Keratinocyte (primary cell): ENCODE results near the gene RBM38. TPM values are rescaled to one million over a fixed set of nuclear protein-coding genes. Genes with fewer than 3 reads are reported as not detected.

Source experiments
- DNase-seq: peaks from one replicate; pipeline ENCODE4 v3.0.0-alpha.2; 2011; ENCODE audit warnings: low read depth, missing footprints, low spot score
- FAIRE-seq: peaks from 2 replicates; lab custom pipeline; 2011; peaks lifted over from hg19 to GRCh38; lab: Jason Lieb, UNC
- H2AFZ ChIP-seq: 2 replicates; pipeline ENCODE4 v1.6.0; 2012; ENCODE audit warnings: low read length, control low read depth, inconsistent platforms; ENCODE audit not compliant: control insufficient read depth
- H3K27ac ChIP-seq: 2 replicates; pipeline ENCODE4 v1.5.1; 2011; ENCODE audit warnings: low read length; ENCODE audit not compliant: control insufficient read depth, insufficient read depth
- H3K27me3 ChIP-seq: 3 replicates; pipeline ENCODE4 v1.6.0; 2011; ENCODE audit warnings: low read length; ENCODE audit not compliant: control insufficient read depth, insufficient read depth; ENCODE audit errors: extremely low read depth
- H3K36me3 ChIP-seq, 2 experiments: 2 replicates in 1 of 2; 3 replicates in 1 of 2; pipeline ENCODE4 v1.5.1; 2011; ENCODE audit warnings: low read length in 2 of 2, mild to moderate bottlenecking in 1 of 2; ENCODE audit not compliant: control insufficient read depth in 2 of 2, insufficient read depth in 2 of 2; ENCODE audit errors: extremely low read depth in 1 of 2
- H3K4me1 ChIP-seq: 3 replicates; pipeline ENCODE4 v1.5.1; 2011; ENCODE audit warnings: low read length; ENCODE audit not compliant: control insufficient read depth, insufficient read depth; ENCODE audit errors: extremely low read depth
- H3K4me2 ChIP-seq: 3 replicates; pipeline ENCODE4 v1.6.0; 2011; ENCODE audit warnings: low read depth, low read length; ENCODE audit not compliant: control insufficient read depth, insufficient read depth; ENCODE audit errors: extremely low read depth
- H3K4me3 ChIP-seq, 3 experiments: fragments of 200-600 bp in 1 of 3; sonication (generic) in 1 of 3; 2 replicates in 2 of 3; 3 replicates in 1 of 3; pipeline ENCODE4 v1.5.1; 2011 to 2016; ENCODE audit warnings: low read length in 3 of 3, mild to moderate bottlenecking in 3 of 3, control low read depth in 2 of 3, inconsistent platforms in 1 of 3, low read depth in 1 of 3, mixed read lengths in 1 of 3, mixed run types in 1 of 3, moderate library complexity in 1 of 3; ENCODE audit not compliant: control insufficient read depth in 2 of 3, insufficient read depth in 2 of 3; ENCODE audit errors: extremely low read depth in 1 of 3
- H3K79me2 ChIP-seq: 2 replicates; pipeline ENCODE4 v1.6.0; 2012; ENCODE audit warnings: low read length; ENCODE audit not compliant: control insufficient read depth, insufficient read depth
- H3K9ac ChIP-seq: 3 replicates; pipeline ENCODE4 v1.6.0; 2011; ENCODE audit warnings: low read length; ENCODE audit not compliant: control insufficient read depth, insufficient read depth; ENCODE audit errors: extremely low read depth
- H3K9me1 ChIP-seq: 3 replicates; pipeline ENCODE4 v1.6.0; 2011; ENCODE audit warnings: low read length; ENCODE audit not compliant: control insufficient read depth, insufficient read depth; ENCODE audit errors: extremely low read depth
- H3K9me3 ChIP-seq: 2 replicates; pipeline ENCODE4 v1.5.1; 2012; ENCODE audit warnings: low read depth, low read length; ENCODE audit not compliant: control insufficient read depth
- H4K20me1 ChIP-seq: 3 replicates; pipeline ENCODE4 v1.6.0; 2011; ENCODE audit warnings: low read length; ENCODE audit not compliant: control insufficient read depth, insufficient read depth; ENCODE audit errors: extremely low read depth
- EZH2 ChIP-seq: IDR thresholded peaks from one replicate; pipeline ENCODE4 v1.6.1; 2012; ENCODE audit warnings: inconsistent platforms, mild to moderate bottlenecking, low read length, moderate library complexity
- dilution Hi-C: fragments of 300-500 bp; cut with MboI; formaldehyde crosslinking; loops from one replicate; pipeline ENCODE4 v1.7.0; 2020; ENCODE audit warnings: low sequenced_read_pairs; ENCODE audit not compliant: extremely low pct_ligation_motif_present
- polyA plus RNA-seq, 5 experiments: library from polyadenylated mRNA; depleted of rRNA in 3 of 5; stranded (reverse) in 3 of 5; stranded (forward) in 1 of 5; unstranded in 1 of 5; fragments of >200 nt; gene quantifications; 1 replicate in 1 of 5; 2 replicates in 3 of 5; 3 replicates in 1 of 5; pipeline versions ENCODE4 v1.2.1 to v1.2.3, GENCODE V29; 2011 to 2012; ENCODE audit warnings: missing spikeins in 2 of 5, low read depth in 1 of 5, low replicate concordance in 1 of 5
- TF ChIP-seq, protein P1 (sequence below), 3 experiments: IDR thresholded peaks in 1 of 3; conservative IDR thresholded peaks in 1 of 3; optimal IDR thresholded peaks in 1 of 3; 2 replicates in 2 of 3; 3 replicates in 1 of 3; pipeline versions ENCODE3 to v1.5.1; 2011; ENCODE audit warnings: low read length in 3 of 3, mild to moderate bottlenecking in 3 of 3, moderate library complexity in 2 of 3, control low read depth in 1 of 3, inconsistent platforms in 1 of 3; ENCODE audit not compliant: insufficient read depth in 2 of 3; ENCODE audit errors: extremely low read depth in 1 of 3

Gene RBM38
- polyA plus RNA-seq, 1 donor (not counting 4 experiments of a cell fraction or from before 2014, with no cell fraction given): 5.1 TPM

DNA sequence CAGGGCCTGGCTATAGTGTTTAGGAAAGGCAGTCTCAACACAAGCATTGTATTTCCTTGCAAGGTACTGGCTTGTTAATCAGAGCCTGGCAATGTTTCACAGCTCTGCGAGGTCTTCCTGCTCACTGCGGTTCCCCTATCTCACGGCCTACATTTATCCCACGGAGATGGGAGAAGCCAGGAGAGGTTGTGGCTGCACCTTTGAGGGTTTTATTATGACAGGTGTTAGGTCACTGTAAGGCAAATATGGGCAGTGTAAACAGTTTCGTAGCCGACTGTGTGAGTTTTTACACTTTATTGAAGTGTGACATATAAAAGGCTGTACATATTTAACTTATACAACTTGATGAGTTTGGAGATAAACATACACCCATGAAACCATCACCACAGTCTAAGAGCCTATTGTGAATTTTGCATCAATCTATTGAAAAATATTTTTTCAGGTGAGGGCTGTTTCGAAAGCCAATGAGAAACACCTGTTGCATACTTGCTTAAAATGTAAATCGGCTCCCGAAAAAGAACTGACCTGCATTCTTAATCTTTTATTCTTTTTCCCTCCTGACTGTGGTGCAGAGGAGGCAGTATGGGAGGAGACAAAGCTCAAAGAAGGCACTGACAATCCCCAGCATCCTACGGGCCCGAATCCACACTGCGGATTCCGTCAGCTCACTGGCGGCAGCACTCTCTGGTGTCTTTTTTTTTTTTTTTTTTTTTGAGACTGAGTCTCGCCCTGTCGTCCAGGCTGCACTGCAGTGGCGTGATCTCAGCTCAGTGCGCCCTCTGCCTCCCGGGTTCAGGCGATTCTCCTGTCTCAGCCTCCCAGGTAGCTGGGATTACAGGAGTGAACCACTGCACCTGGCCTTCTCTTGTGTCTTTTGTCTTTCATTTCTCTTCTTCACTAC lies 7.5 kb upstream of the RBM38 start:
- no peaks in the 10 kb centered on the region for H3K79me2 ChIP-seq
- FAIRE-seq (no peak), DNase-seq (no peak)
- TF ChIP-seq, protein P1, sequence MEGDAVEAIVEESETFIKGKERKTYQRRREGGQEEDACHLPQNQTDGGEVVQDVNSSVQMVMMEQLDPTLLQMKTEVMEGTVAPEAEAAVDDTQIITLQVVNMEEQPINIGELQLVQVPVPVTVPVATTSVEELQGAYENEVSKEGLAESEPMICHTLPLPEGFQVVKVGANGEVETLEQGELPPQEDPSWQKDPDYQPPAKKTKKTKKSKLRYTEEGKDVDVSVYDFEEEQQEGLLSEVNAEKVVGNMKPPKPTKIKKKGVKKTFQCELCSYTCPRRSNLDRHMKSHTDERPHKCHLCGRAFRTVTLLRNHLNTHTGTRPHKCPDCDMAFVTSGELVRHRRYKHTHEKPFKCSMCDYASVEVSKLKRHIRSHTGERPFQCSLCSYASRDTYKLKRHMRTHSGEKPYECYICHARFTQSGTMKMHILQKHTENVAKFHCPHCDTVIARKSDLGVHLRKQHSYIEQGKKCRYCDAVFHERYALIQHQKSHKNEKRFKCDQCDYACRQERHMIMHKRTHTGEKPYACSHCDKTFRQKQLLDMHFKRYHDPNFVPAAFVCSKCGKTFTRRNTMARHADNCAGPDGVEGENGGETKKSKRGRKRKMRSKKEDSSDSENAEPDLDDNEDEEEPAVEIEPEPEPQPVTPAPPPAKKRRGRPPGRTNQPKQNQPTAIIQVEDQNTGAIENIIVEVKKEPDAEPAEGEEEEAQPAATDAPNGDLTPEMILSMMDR (optimal IDR thresholded peaks at IDR 0.05 in 1 of 3, IDR thresholded peaks at IDR 0.05 in 1 of 3, conservative IDR thresholded peaks at IDR 0.05 in 1 of 3; ENCODE audit: extremely low read depth in 1 of 3, insufficient read depth in 2 of 3, low read length in 3 of 3): no peak
- no peak for TF ChIP-seq EZH2
- H3K9ac ChIP-seq: no peak overlapping the region
- H3K9me1 ChIP-seq: no peaks in the 10 kb centered on the region
- no peak overlapping the region for H3K27ac ChIP-seq
- peaks cover under 1 to 4% of the 10 kb centered on the region in 2 experiments for H3K36me3 ChIP-seq
- no peaks in the 10 kb centered on the region for H3K27me3 ChIP-seq
- no peaks in the 10 kb centered on the region for H3K9me3 ChIP-seq
- no peak overlapping the region for H2AFZ ChIP-seq
- H4K20me1 ChIP-seq: no peaks in the 10 kb centered on the region
- H3K4me3 ChIP-seq: no peak overlapping the region
- dilution Hi-C loops: no loop called here
- no peaks in the 10 kb centered on the region for H3K4me1 ChIP-seq
- H3K4me2 ChIP-seq: no peak overlapping the region

DNA sequence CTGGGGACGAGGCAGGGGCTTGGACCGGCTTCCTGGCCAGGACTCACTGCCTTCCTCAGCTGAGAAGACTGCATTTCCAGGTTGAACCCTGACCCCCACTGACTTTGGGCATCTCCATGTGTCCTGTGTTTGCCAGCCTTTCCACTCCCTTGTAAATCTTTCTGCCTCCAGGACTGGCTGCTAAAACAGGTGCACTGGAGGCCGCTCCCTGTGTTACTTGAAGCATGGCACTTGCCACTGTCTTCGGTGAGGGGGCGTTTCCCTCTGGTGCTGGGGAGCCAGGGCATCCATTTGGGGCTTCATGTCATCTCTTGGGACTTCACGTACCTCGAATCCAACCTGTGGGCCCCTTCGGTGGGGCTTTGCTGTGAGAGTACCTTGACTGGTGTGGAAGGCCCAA lies 6.7 kb upstream of the RBM38 start:
- Histone ChIP-seq H3K4me3 (no peak overlapping the region), H3K36me3 (peaks cover 0 to under 1% of the 10 kb centered on the region in 2 experiments), H3K4me2 (no peak overlapping the region), H3K79me2 (no peaks in the 10 kb centered on the region), H3K27me3 (no peaks in the 10 kb centered on the region), H3K9me1 (no peaks in the 10 kb centered on the region), H3K9me3 (no peaks in the 10 kb centered on the region), H3K27ac (no peak overlapping the region), H4K20me1 (no peaks in the 10 kb centered on the region), H2AFZ (no peak overlapping the region), H3K4me1 (peaks cover 2% of the 10 kb centered on the region), H3K9ac (no peak overlapping the region)
- FAIRE-seq (no peak), DNase-seq (no peak)
- TF ChIP-seq EZH2: no peak
- TF ChIP-seq, protein P1 (optimal IDR thresholded peaks at IDR 0.05 in 1 of 3, IDR thresholded peaks at IDR 0.05 in 1 of 3, conservative IDR thresholded peaks at IDR 0.05 in 1 of 3; ENCODE audit: extremely low read depth in 1 of 3, insufficient read depth in 2 of 3, low read length in 3 of 3): no peak
- dilution Hi-C loops: no loop called here
